Raji (cell line): ENCODE measurements around the gene C10orf53.

Experiments used
- POLR2A ChIP-seq: IDR thresholded peaks from 2 replicates; pipeline ENCODE4 v1.6.1; 2011; ENCODE audit warnings: low read depth, low read length, control low read depth; ENCODE audit not compliant: insufficient read depth

Gene C10orf53

GRCh38 chr10:49738616-49739360 lies 59.3 kb downstream of the C10orf53 start:
- TF ChIP-seq POLR2A: no peak

DNA sequence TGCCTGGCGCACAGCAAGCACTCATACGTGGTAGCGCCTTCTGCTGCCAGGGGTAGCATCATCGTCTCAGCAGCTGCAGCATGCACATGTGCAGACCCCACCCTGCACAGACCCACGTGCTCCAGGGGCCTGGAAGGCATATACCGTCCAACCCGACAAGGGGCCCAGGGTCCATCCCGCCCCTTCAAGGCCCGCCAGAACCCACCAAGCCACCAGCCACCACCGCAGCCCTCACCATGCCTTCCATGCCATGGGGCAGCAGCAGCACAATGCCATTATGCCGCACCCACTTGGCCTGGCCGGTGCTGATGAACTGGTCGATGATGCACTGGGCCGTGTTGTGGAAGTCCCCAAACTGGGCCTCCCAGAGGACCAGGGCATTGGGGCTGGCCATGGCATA lies 60.0 kb downstream of the C10orf53 start:
- TF ChIP-seq POLR2A: no peak

DNA sequence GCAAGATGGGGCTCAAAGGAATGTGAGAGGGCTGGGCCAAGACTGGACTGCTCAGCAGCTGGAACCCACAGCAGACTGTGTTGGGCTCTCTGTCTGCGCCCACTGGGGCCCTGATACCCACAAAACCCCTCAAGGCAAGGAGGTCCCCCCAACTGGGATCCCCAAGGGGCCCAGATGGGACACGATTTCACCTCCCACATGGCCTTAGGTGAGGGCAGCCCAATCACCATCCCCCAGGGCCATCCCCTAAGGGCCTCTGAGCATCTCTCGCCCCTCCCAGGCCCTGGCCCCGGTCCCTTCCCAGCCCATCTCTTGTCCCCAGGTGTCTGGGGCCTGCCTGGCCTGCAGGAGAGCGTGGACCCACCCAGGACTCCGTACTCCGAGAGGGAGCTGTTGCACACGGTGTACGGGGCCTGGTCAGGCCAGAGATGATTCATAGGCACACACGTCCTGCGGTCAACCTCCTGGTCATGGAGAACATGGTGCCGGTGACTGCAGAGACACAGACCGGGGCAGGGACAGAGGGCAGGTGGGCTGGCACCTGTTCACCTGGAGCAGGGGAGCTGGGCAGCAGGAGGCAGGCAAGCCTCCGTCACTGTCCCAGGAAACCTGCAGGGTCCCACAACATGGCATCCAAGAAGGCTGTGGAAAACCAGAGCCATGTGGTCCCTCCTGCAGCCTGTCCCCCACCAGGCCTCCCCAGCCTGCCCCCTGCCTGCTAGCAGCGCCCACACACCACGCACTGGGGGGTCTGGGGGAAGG lies 61.1 kb downstream of the C10orf53 start:
- no peak for TF ChIP-seq POLR2A

DNA sequence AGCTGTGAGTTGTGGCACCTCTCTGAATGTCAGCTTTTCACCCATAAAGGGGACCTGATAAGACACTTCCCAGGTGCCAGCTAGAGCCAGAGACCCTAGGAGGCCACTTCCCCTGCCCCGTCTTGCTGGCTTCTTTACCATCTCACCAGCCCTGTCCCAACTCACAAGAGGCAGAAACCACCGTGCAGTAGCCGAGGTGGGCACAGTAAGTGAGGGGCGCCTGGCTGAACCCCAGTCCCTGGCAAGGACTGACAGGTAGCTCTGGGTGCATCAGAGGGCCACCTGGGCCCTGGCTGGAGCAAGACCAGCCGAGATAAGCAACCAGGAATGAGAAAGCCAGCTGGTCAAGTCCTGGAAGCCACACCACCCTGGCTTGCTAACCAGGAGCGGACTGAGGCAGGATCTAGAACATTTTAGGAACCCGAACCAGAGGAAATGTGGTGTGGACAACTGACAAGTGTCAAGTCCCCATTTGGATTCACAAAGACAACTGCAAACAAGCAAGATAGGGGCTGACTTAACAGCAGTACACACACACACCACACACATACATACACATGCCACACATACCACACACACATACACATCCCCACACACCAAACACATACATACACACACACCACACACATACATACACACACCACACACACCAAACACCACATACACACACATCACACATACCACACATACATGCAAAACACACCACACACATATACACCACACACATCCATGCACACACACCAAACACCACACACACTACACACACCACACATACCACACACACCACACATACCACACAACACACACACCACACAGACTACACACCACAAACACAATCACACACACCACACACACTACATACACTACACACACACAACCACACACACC lies 61.9 kb downstream of the C10orf53 start:
- no peak for TF ChIP-seq POLR2A

- TF ChIP-seq POLR2A: no peak
Measured at GRCh38 chr10:49742683-49743463, 63.4 kb downstream of the C10orf53 start.

GRCh38 chr10:49743464-49744075 lies 64.1 kb downstream of the C10orf53 start:
- no peak for TF ChIP-seq POLR2A

DNA sequence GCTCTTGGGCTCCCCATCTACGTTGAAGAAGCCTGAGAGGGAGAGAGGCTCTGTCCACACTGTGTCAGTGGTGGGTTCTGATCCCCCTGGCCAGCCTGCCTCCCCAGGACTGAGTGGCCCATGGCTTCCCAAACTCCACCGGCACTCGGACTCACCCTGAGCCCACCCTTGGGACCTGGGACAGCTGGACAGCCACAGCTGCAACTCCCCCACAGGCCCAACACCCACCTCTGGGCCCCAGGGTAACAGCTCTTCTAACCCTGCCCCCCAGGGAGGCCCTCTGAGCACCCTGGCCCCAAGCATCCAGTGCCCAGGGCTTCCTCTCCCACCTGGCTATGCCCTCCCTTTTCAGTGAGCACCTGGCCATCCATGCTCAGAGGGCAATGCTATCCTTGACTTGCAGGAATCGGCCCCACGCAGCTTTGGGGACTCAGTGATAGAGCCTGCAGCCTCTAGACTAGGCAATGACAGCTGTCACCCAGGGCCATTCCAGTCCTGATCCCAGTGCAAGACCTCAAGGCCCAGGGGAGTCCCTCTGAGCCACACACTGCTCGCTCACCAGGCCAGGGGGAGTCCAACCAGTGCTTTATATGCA lies 64.7 kb downstream of the C10orf53 start:
- no peak for TF ChIP-seq POLR2A

DNA sequence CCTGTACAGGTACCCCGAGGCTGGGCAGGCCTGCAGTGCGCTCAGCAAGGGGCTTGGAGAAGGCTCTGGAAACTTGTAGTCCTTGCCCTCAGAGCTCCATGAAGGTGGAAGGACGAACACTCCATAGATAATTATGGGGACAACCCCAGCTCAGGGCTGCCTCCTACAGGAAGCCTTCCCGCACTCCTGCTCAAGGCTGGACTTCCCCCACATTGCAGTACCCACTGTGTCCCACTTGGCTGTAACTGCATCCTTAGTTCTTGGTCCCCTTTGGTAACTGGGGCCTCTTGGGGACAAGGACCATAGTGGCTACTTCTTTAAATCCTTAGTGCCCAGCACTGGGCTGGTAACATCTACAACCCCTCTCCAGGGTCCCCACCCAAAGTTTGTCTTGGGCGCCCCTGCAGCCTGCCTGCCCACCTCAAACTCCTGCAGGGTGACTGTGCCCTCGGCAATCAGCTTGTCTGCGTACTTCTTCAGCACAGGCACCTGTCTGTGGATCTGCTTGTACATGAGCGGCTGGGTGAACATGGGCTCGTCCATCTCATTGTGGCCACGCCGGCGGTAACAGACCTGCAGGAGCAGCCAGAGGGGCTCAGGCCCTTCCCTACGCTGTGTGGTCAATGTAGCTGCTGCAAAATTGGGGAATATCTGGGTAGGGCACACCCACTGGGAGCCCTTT lies 65.6 kb downstream of the C10orf53 start:
- no peak for TF ChIP-seq POLR2A

GRCh38 chr10:49745756-49746155 lies 66.3 kb downstream of the C10orf53 start:
- TF ChIP-seq POLR2A: no peak

GRCh38 chr10:49746626-49747302 lies 67.3 kb downstream of the C10orf53 start:
- TF ChIP-seq POLR2A: no peak
